ENCODE measurements around the gene CCDC186.

Gene CCDC186

DNA sequence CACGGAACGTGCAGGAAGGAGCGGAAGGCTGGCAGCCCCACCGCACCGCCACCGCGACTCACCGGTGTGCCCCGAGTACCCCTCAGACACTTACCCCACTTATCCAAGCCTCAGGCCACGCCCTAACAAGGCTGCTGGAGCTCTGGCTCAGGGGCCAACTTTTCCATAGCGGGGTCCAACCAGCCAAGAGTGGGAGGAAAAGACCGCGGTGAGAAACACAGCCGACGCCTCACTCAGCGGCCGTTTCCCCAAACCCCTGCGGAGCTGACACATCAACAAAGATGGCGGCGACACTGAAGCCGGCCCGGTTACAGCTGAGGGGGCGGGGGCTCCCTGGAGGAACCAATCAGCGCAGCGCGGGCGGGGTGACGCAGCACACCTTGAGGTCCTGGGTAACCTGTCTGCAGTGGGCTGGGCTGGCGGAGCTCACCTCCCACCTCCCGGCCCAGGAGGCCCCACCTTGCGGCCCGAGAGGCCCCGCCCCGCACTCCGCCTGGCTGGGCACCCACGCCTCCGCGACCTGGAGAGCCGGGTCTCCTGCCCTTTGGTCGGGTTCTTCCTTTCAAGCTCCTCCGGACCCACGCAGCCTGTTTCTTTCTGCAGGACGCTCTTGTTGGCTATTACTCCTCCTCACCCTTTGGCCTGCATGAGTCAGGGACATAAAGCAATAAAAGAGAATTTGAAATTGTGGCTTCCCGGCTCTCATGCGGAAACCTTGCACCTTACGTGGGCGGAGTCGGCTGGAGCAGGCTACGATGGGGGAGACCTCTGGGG lies at the start of gene CCDC186:
TSS of gene CCDC186 (minus strand) at position 283 of the 774 bp plus-strand sequence. CDS start 10,935 bp downstream, outside the sequence.
- peak; percentile 84 for DNase-seq

- DNase-seq = no peak
Measured at GRCh38 chr10:114223066-114223465, 49.1 kb upstream of the CCDC186 start.

DNA sequence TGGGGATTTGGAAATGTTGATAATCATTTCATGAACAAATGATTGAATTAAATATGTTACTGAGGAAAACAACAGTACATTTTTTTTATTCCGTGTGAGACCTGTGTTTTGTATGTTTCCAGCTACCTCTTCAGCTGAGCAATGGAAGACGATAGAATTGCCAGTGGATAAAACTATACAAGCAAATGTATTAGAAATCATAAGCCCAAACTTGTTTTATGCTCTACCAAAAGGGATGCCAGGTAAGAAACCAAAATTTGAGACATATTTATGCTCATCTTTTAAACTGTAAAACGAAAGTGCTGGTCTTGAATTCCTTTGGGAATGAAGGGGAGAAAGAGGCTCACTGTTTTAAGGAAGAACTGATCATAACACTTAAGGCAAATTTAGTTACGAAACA lies 47.2 kb upstream of the CCDC186 start:
- DNase-seq = no peak

DNA sequence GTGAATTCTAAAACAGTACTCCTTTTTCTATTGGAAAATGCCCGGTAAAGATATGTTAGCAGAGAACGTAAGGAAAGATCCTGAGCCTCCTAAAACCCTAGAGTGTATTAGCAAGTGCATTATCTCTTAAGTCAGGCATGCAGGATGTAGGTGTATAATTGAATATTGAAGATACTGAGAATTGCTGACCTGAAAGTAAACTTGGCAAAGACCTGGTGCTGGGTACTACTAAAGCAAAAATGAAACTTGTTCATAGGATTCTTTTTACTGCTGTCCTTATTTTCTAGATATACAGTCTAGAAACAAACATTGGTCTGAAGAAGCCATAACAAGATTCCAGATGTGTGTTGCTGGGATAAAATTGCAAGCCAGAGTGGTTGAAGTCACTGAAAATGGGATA lies 46.3 kb upstream of the CCDC186 start:
- DNase-seq = no peak

DNA sequence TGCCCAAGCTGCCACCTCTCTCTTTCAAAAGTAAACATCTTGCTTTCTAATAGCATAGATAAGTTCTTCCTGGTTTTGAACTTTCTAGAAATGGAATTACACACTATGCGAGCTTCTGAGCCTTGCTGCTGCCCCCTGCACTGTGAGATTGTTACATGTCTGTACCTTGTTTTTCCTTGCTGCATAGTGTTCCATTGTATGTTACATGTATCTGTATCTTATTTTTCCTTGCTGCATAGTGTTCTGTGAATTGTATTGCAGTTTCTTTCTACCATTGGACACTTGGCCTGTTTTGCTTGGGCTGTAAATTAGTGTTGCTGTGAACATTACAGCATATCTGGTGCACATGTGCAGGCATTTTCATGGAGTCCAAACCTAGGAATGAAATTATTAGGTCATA lies 41.0 kb upstream of the CCDC186 start:
- no peak for DNase-seq

- no peak for DNase-seq
Measured at GRCh38 chr10:114212153-114212552, 38.1 kb upstream of the CCDC186 start.

GRCh38 chr10:114208351-114208750 lies 34.3 kb upstream of the CCDC186 start:
- no peak for DNase-seq

- DNase-seq = no peak
Measured at GRCh38 chr10:114207349-114207748, 33.3 kb upstream of the CCDC186 start.

DNA sequence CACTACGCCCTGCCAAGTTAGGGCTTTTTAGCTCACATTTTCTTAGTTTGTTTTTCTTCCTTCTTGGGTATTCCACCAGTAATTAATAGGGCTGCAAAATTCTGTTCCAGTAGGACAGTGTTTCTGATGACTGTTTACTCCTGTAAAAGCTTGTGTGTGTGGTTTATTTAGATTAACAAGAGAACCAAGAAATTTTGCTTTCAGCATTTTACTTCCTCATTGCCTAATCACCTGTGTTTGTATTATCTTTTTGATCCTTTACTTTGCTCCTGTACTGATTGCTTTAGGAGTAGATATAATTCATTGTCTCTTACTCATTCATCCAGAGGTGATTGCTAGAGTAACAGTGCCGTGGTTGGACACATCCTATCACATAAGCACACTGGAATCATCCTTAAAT lies 32.9 kb upstream of the CCDC186 start:
- DNase-seq = no peak

DNA sequence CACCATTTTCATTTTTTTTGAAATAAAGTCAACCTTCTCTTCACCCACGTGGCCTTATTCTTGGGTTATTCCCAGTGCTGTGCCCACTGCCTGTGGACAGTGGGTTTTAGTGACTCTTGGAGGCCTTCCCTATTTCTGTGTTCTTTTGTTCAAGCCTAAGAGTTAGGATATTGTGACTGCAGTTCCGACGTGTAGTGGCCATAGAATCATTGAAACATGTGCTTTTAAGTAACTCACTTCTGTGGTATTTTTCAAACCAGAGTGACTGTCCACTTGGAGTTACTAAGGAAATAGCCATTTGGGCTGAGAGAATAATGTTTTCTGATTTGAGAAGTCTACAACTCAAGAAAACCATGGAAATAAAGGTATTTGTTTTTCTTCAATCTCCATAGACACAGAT lies 28.8 kb upstream of the CCDC186 start:
- no peak for DNase-seq

- no peak for DNase-seq
Measured at GRCh38 chr10:114199239-114199638, 25.2 kb upstream of the CCDC186 start.

- DNase-seq = no peak
Measured at GRCh38 chr10:114195079-114195478, 21.1 kb upstream of the CCDC186 start.

- no peak for DNase-seq
Measured at GRCh38 chr10:114189700-114190099, 15.7 kb upstream of the CCDC186 start.

DNA sequence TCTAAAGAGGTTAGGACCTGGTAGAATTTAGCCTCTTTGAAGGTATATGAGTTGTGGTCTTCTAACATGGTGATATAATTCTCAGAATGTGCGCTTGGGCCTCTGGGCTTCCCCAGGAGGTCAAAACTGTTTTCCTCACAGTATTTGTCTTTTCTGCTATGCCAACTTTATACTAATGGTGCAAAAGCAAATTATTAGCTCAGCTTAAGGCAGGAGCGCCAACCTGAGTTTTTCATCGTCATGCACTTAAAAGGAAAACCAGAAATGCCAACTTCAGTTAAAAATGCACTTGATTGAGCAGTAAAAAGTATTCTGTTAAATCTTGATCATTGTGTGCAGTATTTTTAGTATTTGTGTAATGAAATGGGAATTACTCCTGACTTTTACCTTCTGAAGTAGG lies 14.9 kb upstream of the CCDC186 start:
- no peak for DNase-seq

DNA sequence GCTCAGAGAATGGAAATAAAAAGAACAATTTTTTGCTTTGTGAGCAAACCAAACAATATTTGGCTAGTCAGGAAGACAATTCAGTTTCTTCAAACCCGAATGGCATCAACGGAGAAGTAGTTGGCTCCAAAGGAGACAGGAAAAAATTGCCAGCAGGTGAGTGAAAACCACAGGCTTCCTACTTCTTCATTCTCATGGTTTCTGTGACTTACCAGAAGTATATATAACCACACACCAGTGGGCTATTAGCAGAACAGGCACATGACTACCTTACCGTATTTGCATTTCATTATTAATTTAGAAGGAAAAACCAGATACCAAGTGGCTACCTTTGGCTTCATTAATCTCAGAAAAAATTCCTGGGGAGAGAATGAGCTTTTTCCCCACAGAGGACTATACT lies 14.0 kb upstream of the CCDC186 start:
- DNase-seq = no peak

DNA sequence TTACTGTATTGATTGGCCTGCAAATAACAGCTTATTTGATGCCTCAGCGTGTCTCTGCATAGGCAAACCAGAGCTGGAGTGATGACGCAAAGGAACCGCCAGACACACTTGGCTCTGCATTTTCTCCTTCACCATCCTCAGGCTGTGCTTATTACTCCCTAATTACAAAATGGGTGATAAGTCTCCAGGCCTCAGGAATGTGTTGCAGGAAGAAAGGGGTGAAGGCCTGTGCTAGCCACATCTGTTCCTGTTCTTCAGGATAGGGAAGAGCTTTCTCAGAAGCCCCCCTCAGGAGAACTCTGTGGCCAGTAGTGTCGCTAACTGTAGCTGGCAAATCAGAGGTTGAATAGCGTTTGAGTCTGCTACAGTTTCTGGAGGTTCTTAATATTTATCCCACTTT lies 10.3 kb upstream of the CCDC186 start:
- DNase-seq = no peak

GRCh38 chr10:114183563-114183962 lies 9.6 kb upstream of the CCDC186 start:
- DNase-seq = no peak

- no peak for DNase-seq
Measured at GRCh38 chr10:114181971-114182370, 8.0 kb upstream of the CCDC186 start.

DNA sequence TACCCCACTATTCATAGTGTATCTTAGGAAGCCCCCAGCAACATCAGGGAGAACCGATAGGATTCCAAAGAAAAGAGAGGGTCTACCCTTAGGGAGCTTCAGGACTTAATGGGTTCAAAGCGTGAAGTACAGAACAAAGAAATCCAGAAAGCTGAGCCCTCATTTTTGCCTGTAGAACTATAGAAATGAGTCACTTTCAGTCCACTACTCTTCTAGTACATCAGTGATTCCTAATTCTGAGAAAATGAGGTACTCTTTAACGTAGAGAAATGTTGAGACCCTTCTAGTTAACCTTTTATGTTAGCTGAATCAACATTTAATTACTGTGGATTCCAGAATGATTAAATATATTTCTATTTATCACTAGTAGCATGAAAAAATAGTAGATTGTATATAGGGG lies 6.9 kb upstream of the CCDC186 start:
- DNase-seq = no peak

- DNase-seq = no peak
Measured at GRCh38 chr10:114179747-114180146, 5.7 kb upstream of the CCDC186 start.

- DNase-seq = no peak
Measured at GRCh38 chr10:114179148-114179547, 5.1 kb upstream of the CCDC186 start, which contains the start of gene TDRD1. TDRD1 (plus strand) TSS chr10:114179353; CDS start chr10:114187832, 8,479 bp downstream.

- no peak for DNase-seq
Measured at GRCh38 chr10:114176511-114176910, 2.5 kb upstream of the CCDC186 start.

DNA sequence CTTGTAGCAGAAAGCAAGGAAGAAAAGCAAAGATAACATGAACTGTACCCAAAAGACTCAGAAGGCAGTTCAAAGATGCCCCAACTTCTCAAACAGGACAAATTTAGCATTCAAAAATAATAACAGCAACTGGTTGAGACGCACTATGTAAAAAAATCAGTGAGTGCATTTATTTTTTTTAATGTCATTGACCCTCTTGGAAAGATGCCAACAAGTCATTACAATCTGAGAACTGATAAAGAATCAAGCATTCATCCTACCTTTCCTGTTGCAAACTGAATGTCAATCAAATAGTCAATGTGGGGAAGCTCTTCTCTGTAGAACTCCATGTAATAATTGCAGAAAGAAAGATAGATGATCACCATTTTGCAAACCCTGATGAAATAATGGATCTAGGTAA lies 1.7 kb upstream of the CCDC186 start:
- no peak for DNase-seq

- DNase-seq = no peak
Measured at GRCh38 chr10:114174695-114175188, 739 bp upstream of the CCDC186 start.

GRCh38 chr10:114173603-114173920 lies 441 bp downstream of the CCDC186 start:
- DNase-seq = no peak

Data from fibroblast of upper back skin (primary cell).